ENCODE data around the gene CDYL.

DNA sequence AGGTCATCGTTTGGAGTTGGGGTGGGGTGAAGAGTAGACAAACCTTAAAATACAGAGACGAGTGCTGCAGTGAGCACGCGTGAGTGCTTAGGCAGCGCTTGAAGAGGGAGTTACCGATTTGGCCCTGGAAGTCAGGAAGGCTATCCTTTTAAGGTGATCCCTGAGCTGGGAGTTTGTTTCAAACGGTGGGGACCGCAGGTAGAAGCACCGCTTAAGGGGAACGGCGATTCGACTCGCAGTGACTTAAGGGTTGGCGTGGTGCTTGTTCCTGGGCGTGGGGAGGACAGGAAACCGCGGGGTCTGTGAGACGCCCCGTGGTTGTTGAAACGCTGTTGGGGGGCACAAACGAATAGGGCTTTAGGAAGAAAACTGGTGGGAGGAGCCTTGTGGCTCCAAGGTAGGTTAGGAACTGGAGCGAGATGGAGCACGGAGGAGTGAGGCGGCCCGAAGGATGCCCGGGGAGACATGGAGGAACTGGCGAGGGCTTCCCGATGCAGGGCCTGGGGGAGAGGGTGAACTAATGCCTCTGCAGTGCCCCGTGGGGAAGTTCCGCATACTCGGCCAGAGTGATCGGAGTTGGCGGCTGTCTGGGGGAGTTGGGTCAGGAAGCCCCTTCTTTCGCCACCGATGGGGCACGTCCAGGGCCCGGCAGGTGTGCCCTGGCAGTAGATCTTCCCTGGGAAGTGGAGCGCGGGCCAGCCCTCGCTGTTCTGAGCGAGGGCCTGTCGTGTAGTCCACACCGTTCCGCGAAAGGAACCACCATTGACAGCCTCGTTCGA lies 1.3 kb upstream of the CDYL start:
- TF ChIP-seq, protein P1, sequence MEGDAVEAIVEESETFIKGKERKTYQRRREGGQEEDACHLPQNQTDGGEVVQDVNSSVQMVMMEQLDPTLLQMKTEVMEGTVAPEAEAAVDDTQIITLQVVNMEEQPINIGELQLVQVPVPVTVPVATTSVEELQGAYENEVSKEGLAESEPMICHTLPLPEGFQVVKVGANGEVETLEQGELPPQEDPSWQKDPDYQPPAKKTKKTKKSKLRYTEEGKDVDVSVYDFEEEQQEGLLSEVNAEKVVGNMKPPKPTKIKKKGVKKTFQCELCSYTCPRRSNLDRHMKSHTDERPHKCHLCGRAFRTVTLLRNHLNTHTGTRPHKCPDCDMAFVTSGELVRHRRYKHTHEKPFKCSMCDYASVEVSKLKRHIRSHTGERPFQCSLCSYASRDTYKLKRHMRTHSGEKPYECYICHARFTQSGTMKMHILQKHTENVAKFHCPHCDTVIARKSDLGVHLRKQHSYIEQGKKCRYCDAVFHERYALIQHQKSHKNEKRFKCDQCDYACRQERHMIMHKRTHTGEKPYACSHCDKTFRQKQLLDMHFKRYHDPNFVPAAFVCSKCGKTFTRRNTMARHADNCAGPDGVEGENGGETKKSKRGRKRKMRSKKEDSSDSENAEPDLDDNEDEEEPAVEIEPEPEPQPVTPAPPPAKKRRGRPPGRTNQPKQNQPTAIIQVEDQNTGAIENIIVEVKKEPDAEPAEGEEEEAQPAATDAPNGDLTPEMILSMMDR (IDR thresholded peaks at IDR 0.05; ENCODE audit: low read length): no peak
- no peak for TF ChIP-seq EZH2 (IDR thresholded peaks at IDR 0.05; ENCODE audit: borderline replicate concordance, low read length)
